ENCODE results near the gene FLAD1.
"Not testable (repeated sequence)": the region's sequence is repeated elsewhere in the genome, so short reads cannot be mapped to it uniquely, and the experiment has no call there.

Gene FLAD1

GRCh38 chr1:154992721-154993571 is 9.8 kb downstream of the FLAD1 start:
- no peak for DNase-seq

- no peak for DNase-seq
Measured at GRCh38 chr1:154993572-154994268, 10.6 kb downstream of the FLAD1 start, which contains the start of gene LENEP. Gene LENEP, plus strand, starts transcription at chr1:154993586. Its CDS starts 22 bp downstream, at chr1:154993608.

GRCh38 chr1:154994269-154994587 is 11.1 kb downstream of the FLAD1 start:
- no peak for DNase-seq

- no peak for DNase-seq
Measured at GRCh38 chr1:154994591-154994990, 11.4 kb downstream of the FLAD1 start.

GRCh38 chr1:154995301-154995983 is 12.3 kb downstream of the FLAD1 start:
- DNase-seq = not testable (repeated sequence)

- no peak for DNase-seq
Measured at GRCh38 chr1:154996966-154997701, 14.0 kb downstream of the FLAD1 start.

- no peak for DNase-seq
Measured at GRCh38 chr1:154998201-154998780, 15.1 kb downstream of the FLAD1 start.

GRCh38 chr1:154998818-154999570 is 15.8 kb downstream of the FLAD1 start:
- no peak for DNase-seq

GRCh38 chr1:154999571-155000410 is 16.6 kb downstream of the FLAD1 start:
- DNase-seq = no peak

- no peak for DNase-seq
Measured at GRCh38 chr1:155000411-155000725, 17.2 kb downstream of the FLAD1 start.

GRCh38 chr1:155000726-155001424 is 17.7 kb downstream of the FLAD1 start:
- peak; percentile 83 for DNase-seq

GRCh38 chr1:155001425-155001674 is 18.2 kb downstream of the FLAD1 start:
- DNase-seq = peak; percentile 61

GRCh38 chr1:155001675-155002463 is 18.7 kb downstream of the FLAD1 start:
- peak; percentile 100 for DNase-seq

- no peak for DNase-seq
Measured at GRCh38 chr1:155002464-155003226, 19.5 kb downstream of the FLAD1 start, which contains the start of gene ZBTB7B. Gene ZBTB7B, plus strand, starts transcription at chr1:155002802. Its CDS starts 11,859 bp downstream, at chr1:155014661.

- DNase-seq = no peak
Measured at GRCh38 chr1:155003227-155003765, 20.2 kb downstream of the FLAD1 start.

- no peak for DNase-seq
Measured at GRCh38 chr1:155003766-155004351, 20.7 kb downstream of the FLAD1 start.

- no peak for DNase-seq
Measured at GRCh38 chr1:155004352-155005075, 21.4 kb downstream of the FLAD1 start.

Data from NCI-H187 treated with DMSO at 0.1 percent for 48 hours (cell line).